Spinal cord (tissue), 10 donors: ENCODE measurements around the gene HSPA12A. TPM values are rescaled to one million over a fixed set of nuclear protein-coding genes. Genes with fewer than 3 reads are reported as not detected.

Source experiments
- DNase-seq, 6 donors: peaks; one replicate each; pipeline versions ENCODE4 v3.0.0 to v3.0.0-alpha.2; 2013 to 2015; ENCODE audit warnings: low spot score in 6 of 6, low read depth in 4 of 6
- H3K27ac ChIP-seq: one replicate; pipeline ENCODE4 v1.5.1; 2013; ENCODE audit warnings: low read depth, low read length, control low read depth
- H3K27me3 ChIP-seq: one replicate; pipeline ENCODE4 v1.6.1; 2013; ENCODE audit warnings: low read length; ENCODE audit not compliant: control insufficient read depth, insufficient read depth
- H3K36me3 ChIP-seq: one replicate; pipeline ENCODE4 v1.6.1; 2013; ENCODE audit warnings: low read length; ENCODE audit not compliant: control insufficient read depth, insufficient read depth
- H3K4me1 ChIP-seq: one replicate; pipeline ENCODE4 v1.6.1; 2013; ENCODE audit warnings: low read length; ENCODE audit not compliant: control insufficient read depth, insufficient read depth
- H3K4me3 ChIP-seq: one replicate; pipeline ENCODE4 v1.5.1; 2013; ENCODE audit warnings: low read depth, low read length, control low read depth
- H3K9me3 ChIP-seq: one replicate; pipeline ENCODE4 v1.6.1; 2013; ENCODE audit warnings: low read length; ENCODE audit not compliant: control insufficient read depth, insufficient read depth
- WGBS: methylation state at CpG from one replicate; pipeline ENCODE4 v1.1.5; 2013; ENCODE audit warnings: missing lambda C conversion rate; ENCODE audit not compliant: insufficient coverage; 5-methylcytosine and 5-hydroxymethylcytosine counted together
- polyA plus RNA-seq, 2 donors: library from polyadenylated mRNA; unstranded; fragments of 120-200 nt; gene quantifications; one replicate each; pipeline ENCODE4 v1.2.1, GENCODE V29; 2013; ENCODE audit not compliant: insufficient read length in 2 of 2
- total RNA-seq, 2 donors: library from RNA; depleted of rRNA in 1 of 2; stranded (reverse); fragments of 120-200 nt in 1 of 2; fragments of >200 nt in 1 of 2; gene quantifications; one replicate each; pipeline versions ENCODE4 v1.2.3 to v1.2.4, GENCODE V29; 2013 to 2014
- donor health status: healthy.

Gene HSPA12A
- total and polyA plus RNA-seq, 4 donors = 35.1 to 106 (median 68.9) TPM

DNA sequence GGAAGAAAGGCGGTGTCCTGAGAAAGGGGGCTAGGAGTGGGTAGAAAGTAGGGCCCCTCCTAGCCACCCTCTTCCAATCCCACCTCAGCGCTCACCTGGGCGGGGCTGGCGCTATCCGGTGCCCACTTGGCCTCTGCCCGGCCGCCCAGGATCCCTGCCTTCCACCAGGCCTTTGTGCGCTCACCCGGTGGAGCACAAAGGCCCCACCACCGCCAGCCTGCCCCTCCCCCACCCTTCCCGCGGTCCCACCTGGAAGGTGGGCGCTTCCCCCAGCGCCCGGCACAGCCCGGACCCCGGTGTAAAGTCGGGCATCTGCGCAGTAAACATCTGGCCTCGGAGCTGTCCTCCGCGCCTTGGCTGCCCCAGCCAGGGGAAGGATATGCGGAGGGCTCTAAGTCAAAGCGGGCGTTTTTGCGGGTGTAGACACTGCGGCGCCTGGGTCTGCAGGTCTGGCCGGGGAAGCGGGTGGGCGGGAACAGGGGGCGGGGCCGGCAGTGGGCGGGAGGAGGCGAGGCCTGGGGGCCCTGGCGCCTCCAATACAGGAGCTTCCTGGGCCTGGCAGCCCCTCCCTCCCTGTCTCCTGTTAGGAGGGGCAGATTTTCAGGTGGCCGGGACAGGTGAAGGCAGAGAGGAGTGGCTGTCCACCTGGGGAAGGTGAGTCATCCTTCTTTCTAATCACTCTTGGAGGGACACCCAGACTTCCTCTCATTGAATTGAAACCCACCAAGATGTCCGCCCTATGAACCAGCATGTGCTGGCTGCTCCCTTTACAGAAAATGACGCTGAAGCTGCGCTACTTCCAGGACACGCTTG is 72.3 kb downstream of the HSPA12A start:
- Histone ChIP-seq H3K36me3 (peaks cover 9% of the 10 kb centered on the region), H3K9me3 (no peaks in the 10 kb centered on the region), H3K4me3 (peak overlapping the region; percentile 57), H3K4me1 (peaks cover 28% of the 10 kb centered on the region), H3K27me3 (peaks cover 6% of the 10 kb centered on the region), H3K27ac (peak overlapping the region; percentile 65)
- DNase-seq = peak in 3 of 6 donors; percentile 29 to 83 (median 54)
- WGBS = 12% methylated on average over 35 of the region's 41 CpGs

DNA sequence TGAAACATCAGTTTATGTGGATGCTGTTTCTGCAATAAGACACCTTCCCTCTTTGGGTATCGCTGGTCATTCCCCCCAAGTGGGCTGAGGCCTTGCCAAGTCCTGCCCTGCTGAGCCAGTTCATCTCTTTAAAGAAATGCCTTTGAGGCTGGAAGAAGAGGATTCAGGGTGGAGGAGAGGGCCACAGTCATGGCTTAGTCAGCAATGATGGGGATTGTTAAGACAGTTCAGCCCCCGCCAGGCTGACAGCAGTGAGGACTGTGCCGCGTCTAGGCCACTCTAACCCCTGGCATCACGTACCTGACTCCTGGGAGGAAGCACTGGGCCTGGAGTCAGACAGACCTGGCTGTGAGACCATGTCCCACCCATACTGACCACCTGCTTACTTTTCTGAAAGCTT is 73.3 kb downstream of the HSPA12A start:
- Histone ChIP-seq H3K4me1 (peaks cover 36% of the 10 kb centered on the region), H3K27ac (peak overlapping the region; percentile 40), H3K9me3 (no peaks in the 10 kb centered on the region), H3K36me3 (peaks cover 4% of the 10 kb centered on the region), H3K27me3 (peaks cover 6% of the 10 kb centered on the region), H3K4me3 (peak overlapping the region; percentile 57)
- WGBS = 82% methylated on average over 5 of the region's 5 CpGs
- no peak for DNase-seq

DNA sequence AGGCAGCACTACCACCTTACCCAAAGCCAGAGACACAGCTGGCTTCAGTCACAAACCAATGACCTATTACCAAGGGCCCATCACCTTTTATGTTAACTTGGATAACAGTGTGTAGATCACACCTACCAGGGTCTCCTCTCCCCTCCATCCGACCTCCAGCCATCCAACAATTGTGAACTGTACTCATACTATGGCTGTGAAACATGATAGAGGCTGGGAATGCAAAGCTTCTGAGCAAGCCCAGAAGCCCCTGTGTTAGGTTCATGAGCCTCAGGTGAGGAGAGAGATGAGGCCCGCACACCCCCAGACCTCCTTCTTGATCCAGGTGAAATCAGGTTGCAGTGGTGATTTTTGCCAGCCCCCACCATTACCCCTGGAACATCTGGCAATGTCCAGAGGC is 73.9 kb downstream of the HSPA12A start:
- Histone ChIP-seq H3K36me3 (peaks cover 4% of the 10 kb centered on the region), H3K9me3 (no peaks in the 10 kb centered on the region), H3K27ac (peak overlapping the region; percentile 40), H3K4me3 (no peak overlapping the region), H3K4me1 (peaks cover 36% of the 10 kb centered on the region), H3K27me3 (peaks cover 6% of the 10 kb centered on the region)
- WGBS = no CpG with 5 or more reads among the region's 2 CpGs
- no peak for DNase-seq

DNA sequence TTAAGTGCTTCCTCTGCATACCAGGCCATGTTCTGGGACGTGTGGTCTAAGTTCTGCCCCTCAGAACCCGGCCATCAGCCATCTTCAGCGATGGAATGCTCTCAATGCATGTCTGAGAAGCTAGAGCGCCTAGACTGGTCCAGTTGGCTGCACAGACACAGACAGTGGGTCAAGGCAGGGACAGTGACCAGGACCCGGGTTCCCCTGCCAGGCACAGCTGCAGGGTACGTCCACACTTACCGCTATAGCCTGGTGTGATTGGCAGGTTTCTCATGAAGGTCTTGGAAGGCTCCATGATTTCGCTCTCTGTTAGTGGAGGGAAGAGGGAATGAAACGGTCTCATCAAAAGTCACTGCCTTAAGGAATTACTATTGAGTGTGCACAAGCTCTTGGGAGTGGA is 74.3 kb downstream of the HSPA12A start:
- WGBS = 97% methylated on average over 7 of the region's 9 CpGs
- peaks cover under 1% of the 10 kb centered on the region for H3K36me3 ChIP-seq
- no peak for DNase-seq
- peaks cover 36% of the 10 kb centered on the region for H3K4me1 ChIP-seq
- no peak overlapping the region for H3K4me3 ChIP-seq
- peaks cover 6% of the 10 kb centered on the region for H3K27me3 ChIP-seq
- H3K27ac ChIP-seq = peak overlapping the region; percentile 10
- no peaks in the 10 kb centered on the region for H3K9me3 ChIP-seq

DNA sequence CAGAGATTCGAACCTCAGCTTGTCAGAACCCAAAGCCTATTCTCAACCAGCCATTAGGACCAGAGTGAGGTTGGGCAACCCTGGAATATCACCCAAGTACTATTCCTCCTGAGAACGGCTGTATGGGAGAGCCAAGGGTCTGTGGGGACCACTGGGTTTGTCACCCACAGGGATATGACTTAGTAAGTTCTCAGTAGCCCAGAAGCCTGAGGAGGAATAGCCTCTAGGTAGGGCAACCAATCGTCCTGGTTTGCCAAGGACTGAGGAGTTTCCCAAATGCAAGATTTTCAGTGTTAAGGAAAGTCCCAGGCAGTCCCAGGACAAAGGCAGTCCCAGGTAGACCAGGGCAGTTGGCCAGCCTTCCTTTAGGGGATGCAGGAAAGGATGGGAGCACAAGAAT is 74.9 kb downstream of the HSPA12A start:
- DNase-seq = no peak
- 89% methylated on average over 2 of the region's 3 CpGs for WGBS
- no peak overlapping the region for H3K4me3 ChIP-seq
- peak overlapping the region; percentile 94 for H3K27ac ChIP-seq
- H3K9me3 ChIP-seq = no peaks in the 10 kb centered on the region
- no peaks in the 10 kb centered on the region for H3K36me3 ChIP-seq
- H3K27me3 ChIP-seq = peaks cover 6% of the 10 kb centered on the region
- H3K4me1 ChIP-seq = peaks cover 36% of the 10 kb centered on the region

DNA sequence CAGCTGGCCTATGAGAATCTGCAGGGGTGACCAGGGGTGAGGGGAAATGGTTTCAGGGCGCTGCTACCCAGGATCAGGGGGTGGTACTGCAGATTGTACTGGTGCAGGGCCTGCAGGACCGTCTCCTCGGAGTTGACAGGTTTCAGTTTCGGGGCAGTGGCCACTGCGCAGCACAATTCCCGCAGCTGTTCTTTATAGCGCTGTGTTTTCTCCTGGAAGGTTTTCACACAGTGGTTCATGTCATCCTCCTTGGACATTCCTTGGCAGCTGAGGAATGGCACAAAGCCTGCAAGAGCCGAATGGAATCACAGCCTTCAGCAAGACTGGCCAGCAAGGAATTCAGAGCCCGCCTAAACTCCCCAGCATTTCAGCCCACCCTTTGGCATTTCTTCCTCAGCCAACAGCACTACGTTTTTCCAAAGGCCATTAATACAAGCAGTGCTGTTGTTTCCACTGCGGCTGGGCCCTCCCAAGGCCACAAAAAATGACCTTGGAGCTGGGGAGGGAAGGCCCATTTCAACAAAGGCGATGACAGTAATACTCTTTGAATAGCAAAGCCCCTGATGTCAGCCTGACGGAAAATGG is 76.7 kb downstream of the HSPA12A start:
- H3K4me1 ChIP-seq = peaks cover 33% of the 10 kb centered on the region
- H3K4me3 ChIP-seq = no peak overlapping the region
- 27% methylated on average over 10 of the region's 13 CpGs for WGBS
- H3K27me3 ChIP-seq = peaks cover 6% of the 10 kb centered on the region
- H3K36me3 ChIP-seq = no peaks in the 10 kb centered on the region
- DNase-seq = peak in 4 of 6 donors; percentile 48 to 80 (median 60)
- no peaks in the 10 kb centered on the region for H3K9me3 ChIP-seq
- peak overlapping the region; percentile 94 for H3K27ac ChIP-seq

DNA sequence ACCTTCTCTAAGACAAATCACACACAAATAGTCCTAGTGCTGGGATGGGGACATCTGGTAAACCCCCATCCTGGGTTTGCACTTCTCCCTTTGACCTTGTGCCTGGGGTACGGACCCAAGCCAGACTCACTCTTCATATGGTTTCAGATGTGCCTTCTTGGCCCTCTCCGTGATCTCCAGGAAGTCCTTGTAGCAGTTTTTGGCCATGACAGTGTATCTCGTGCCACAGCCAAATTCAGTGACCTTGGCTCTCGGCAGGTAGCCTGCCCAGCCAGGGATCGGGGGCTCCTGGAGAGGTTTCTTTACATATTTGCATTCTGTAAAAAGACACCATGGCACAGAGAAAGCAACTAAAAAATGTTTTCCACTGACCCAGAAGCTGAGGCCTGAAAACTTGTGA is 77.7 kb downstream of the HSPA12A start:
- H3K27ac ChIP-seq = peak overlapping the region; percentile 94
- no peaks in the 10 kb centered on the region for H3K36me3 ChIP-seq
- no peaks in the 10 kb centered on the region for H3K9me3 ChIP-seq
- H3K27me3 ChIP-seq = peaks cover 2% of the 10 kb centered on the region
- no peak overlapping the region for H3K4me3 ChIP-seq
- no peak for DNase-seq
- 86% methylated on average over 5 of the region's 5 CpGs for WGBS
- peaks cover 24% of the 10 kb centered on the region for H3K4me1 ChIP-seq

DNA sequence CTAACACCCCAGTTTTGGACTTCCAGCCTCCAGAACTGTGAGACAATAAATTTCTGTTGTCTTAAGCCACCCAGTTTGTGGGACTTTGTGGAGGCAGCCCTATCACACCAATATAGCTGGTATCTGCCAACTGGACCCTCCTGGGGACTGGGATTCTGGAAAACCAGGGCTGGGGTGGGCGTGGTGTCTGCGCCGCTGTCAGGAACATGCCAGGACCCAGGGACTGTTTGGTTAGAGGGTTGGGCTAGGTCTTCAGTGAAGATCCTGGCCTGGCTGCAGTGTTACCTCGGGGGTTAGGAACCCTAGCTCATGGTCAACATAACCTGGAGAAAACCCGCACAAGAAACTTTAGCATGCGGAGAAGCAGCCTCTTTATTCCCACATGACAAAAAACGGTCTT is 79.0 kb downstream of the HSPA12A start:
- Histone ChIP-seq H3K36me3 (no peaks in the 10 kb centered on the region), H3K27me3 (no peaks in the 10 kb centered on the region), H3K27ac (peak overlapping the region; percentile 33), H3K4me3 (no peak overlapping the region), H3K9me3 (no peaks in the 10 kb centered on the region), H3K4me1 (peaks cover 16% of the 10 kb centered on the region)
- 96% methylated on average over 5 of the region's 7 CpGs for WGBS
- DNase-seq = no peak

DNA sequence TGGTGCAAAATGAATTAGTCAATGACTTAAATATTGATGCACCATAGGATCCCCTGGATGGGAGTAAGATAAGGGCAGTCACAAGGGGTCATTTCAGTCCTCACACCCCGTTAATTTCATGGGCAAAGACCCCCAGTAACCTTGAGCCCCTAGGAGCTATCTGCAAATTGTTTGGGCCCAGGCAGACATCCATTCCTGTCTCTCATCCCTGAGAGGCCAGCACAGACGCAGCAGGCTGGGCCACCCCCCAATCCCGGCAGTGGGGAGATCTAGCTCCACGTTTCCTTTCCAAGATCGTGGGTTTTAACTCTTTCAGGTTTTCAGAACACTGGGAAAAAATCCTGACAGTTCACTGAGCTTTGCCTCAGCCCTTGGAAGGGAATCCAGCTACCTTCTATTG is 81.5 kb downstream of the HSPA12A start:
- Histone ChIP-seq H3K27me3 (no peaks in the 10 kb centered on the region), H3K36me3 (no peaks in the 10 kb centered on the region), H3K4me3 (no peak overlapping the region), H3K27ac (no peak overlapping the region), H3K9me3 (no peaks in the 10 kb centered on the region), H3K4me1 (peaks cover 14% of the 10 kb centered on the region)
- WGBS = 49% methylated on average over 5 of the region's 5 CpGs
- no peak for DNase-seq
